ENCODE measurements around the gene APCDD1. TPM values are rescaled to one million over a fixed set of nuclear protein-coding genes. Genes with fewer than 3 reads are reported as not detected.
"Not testable (repeated sequence)": the region's sequence is repeated elsewhere in the genome, so short reads cannot be mapped to it uniquely, and the experiment has no call there.

Gene APCDD1
- total RNA-seq, 1 experiment from 2014 or later, result not detected

- TF ChIP-seq ZBTB33 (IDR thresholded peaks at IDR 0.05; ENCODE audit: extremely low read depth, insufficient replicate concordance, low read length) (no peak), EZH2 (IDR thresholded peaks at IDR 0.05) (no peak), SRF (IDR thresholded peaks at IDR 0.05; ENCODE audit: low read depth) (no peak), ATF3 (IDR thresholded peaks at IDR 0.05) (no peak), POLR2A (IDR thresholded peaks at IDR 0.05; ENCODE audit: borderline replicate concordance, extremely low read depth, insufficient read depth, insufficient read length) (no peak), RAD21 (IDR thresholded peaks at IDR 0.05; ENCODE audit: low read depth) (no peak), FOSL1 (IDR thresholded peaks at IDR 0.05; ENCODE audit: low read depth) (no peak), ZNF274 (IDR thresholded peaks at IDR 0.05; ENCODE audit: low read depth, low read length) (no peak), ZFX (IDR thresholded peaks at IDR 0.05) (no peak), MAX (IDR thresholded peaks at IDR 0.05) (no peak), JUND (IDR thresholded peaks at IDR 0.05) (no peak), SIN3A (IDR thresholded peaks at IDR 0.05; ENCODE audit: low read depth) (no peak), CBX3 (IDR thresholded peaks at IDR 0.05; ENCODE audit: low read depth) (no peak), EGR1 (IDR thresholded peaks at IDR 0.05; ENCODE audit: low read depth) (no peak), EZH2phosphoT487 (IDR thresholded peaks at IDR 0.05; ENCODE audit: borderline replicate concordance) (no peak), CEBPB (IDR thresholded peaks at IDR 0.05; ENCODE audit: low read depth) (no peak), SP1 (IDR thresholded peaks at IDR 0.05; ENCODE audit: low read depth) (no peak)
- RAD21 ChIA-PET (ENCODE audit: low non-redundant PET in 1 of 2, low total read pairs in 2 of 2, uncharacterized antibody in 2 of 2, unreplicated experiment in 2 of 2), result no interaction called here
- peaks cover 0 to 9% of the 10 kb centered on the region in 2 experiments; a peak in 1 of 4 replicates for H3K9me3 ChIP-seq (ENCODE audit: control insufficient read depth in 1 of 2, insufficient read depth in 1 of 2, low read depth in 1 of 2, low read length in 2 of 2)
- H3K36me3 ChIP-seq (ENCODE audit: control insufficient read depth in 1 of 2, insufficient read depth in 2 of 2, low read length in 2 of 2), result no peaks in the 10 kb centered on the region
- intact Hi-C loops (cut with micrococcal nuclease), result no loop called here
- peaks cover 14% of the 10 kb centered on the region for H3K27me3 ChIP-seq (ENCODE audit: insufficient read depth, low read length)
- POLR2A ChIA-PET, result no interaction called here
- no peak for ATAC-seq
- no peak overlapping the region for H3K27ac ChIP-seq (ENCODE audit: low read depth, low read length)
- no peak overlapping the region for H2AFZ ChIP-seq (ENCODE audit: low read depth, low read length, poor library complexity, severe bottlenecking)
- no peaks in the 10 kb centered on the region for H3K4me1 ChIP-seq (ENCODE audit: control insufficient read depth in 1 of 2, insufficient read depth in 2 of 2, low read length in 2 of 2)
- no peaks in the 10 kb centered on the region for H3K9me2 ChIP-seq (ENCODE audit: insufficient read depth)
- no peak overlapping the region for H3K4me2 ChIP-seq (ENCODE audit: low read length)
- CTCF ChIA-PET, result no interaction called here
- no peaks in the 10 kb centered on the region for H4K20me1 ChIP-seq (ENCODE audit: insufficient read depth)
- H3K79me2 ChIP-seq (ENCODE audit: insufficient read depth, low read length), result no peaks in the 10 kb centered on the region
- H3K4me3 ChIP-seq (replicated peaks in 1 of 2; ENCODE audit: low read depth in 1 of 2, low read length in 2 of 2), result no peak overlapping the region
- H3K9ac ChIP-seq (ENCODE audit: low read length), result no peak overlapping the region
- DNase-seq (ENCODE audit: low read depth, low spot score), result no peak
- no TSS peak for BruUV-seq (replicated peaks)
Measured at GRCh38 chr18:10504723-10505122, 50.3 kb downstream of the APCDD1 start.

GRCh38 chr18:10505892-10506291 lies 51.5 kb downstream of the APCDD1 start:
- H3K4me3 ChIP-seq (replicated peaks in 1 of 2; ENCODE audit: low read depth in 1 of 2, low read length in 2 of 2); ATAC-seq; H3K36me3 ChIP-seq (ENCODE audit: control insufficient read depth in 1 of 2, insufficient read depth in 2 of 2, low read length in 2 of 2); DNase-seq (ENCODE audit: low read depth, low spot score); CTCF ChIA-PET; H3K9me3 ChIP-seq (ENCODE audit: control insufficient read depth in 1 of 2, insufficient read depth in 1 of 2, low read depth in 1 of 2, low read length in 2 of 2); H3K9me2 ChIP-seq (ENCODE audit: insufficient read depth); H3K4me2 ChIP-seq (ENCODE audit: low read length); BruUV-seq (replicated peaks); POLR2A ChIA-PET; RAD21 ChIA-PET (ENCODE audit: low non-redundant PET in 1 of 2, low total read pairs in 2 of 2, uncharacterized antibody in 2 of 2, unreplicated experiment in 2 of 2); H3K4me1 ChIP-seq (ENCODE audit: control insufficient read depth in 1 of 2, insufficient read depth in 2 of 2, low read length in 2 of 2); H3K79me2 ChIP-seq (ENCODE audit: insufficient read depth, low read length); H4K20me1 ChIP-seq (ENCODE audit: insufficient read depth); intact Hi-C loops (cut with micrococcal nuclease); H2AFZ ChIP-seq (ENCODE audit: low read depth, low read length, poor library complexity, severe bottlenecking); H3K27ac ChIP-seq (ENCODE audit: low read depth, low read length); H3K9ac ChIP-seq (ENCODE audit: low read length): not testable (repeated sequence)
- H3K27me3 ChIP-seq (ENCODE audit: insufficient read depth, low read length), result peaks cover 17% of the 10 kb centered on the region
